HG03432 (cell line): ENCODE results near the gene DAAM2.

Experiments
- ATAC-seq: cut with Tn5 transposase; IDR thresholded peaks from one replicate; pipeline ENCODE4 v1.9.1; 2021; ENCODE audit warnings: mild to moderate bottlenecking, moderate library complexity; ENCODE audit not compliant: unreplicated experiment

DAAM2 gene

GRCh38 chr6:39843305-39844020, 51.3 kb downstream of the DAAM2 start:
- ATAC-seq, result no peak

- no peak for ATAC-seq
Measured at GRCh38 chr6:39844866-39845265, 52.7 kb downstream of the DAAM2 start.

GRCh38 chr6:39847221-39847620, 55.0 kb downstream of the DAAM2 start:
- no peak for ATAC-seq

GRCh38 chr6:39848171-39848570, 56.0 kb downstream of the DAAM2 start:
- ATAC-seq, result no peak

GRCh38 chr6:39849228-39849627, 57.1 kb downstream of the DAAM2 start:
- no peak for ATAC-seq

GRCh38 chr6:39849764-39850163, 57.6 kb downstream of the DAAM2 start:
- ATAC-seq, result no peak

- no peak for ATAC-seq
Measured at GRCh38 chr6:39850736-39851297, 58.6 kb downstream of the DAAM2 start.

- ATAC-seq, result no peak
Measured at GRCh38 chr6:39851331-39851730, 59.2 kb downstream of the DAAM2 start.

- ATAC-seq, result no peak
Measured at GRCh38 chr6:39852324-39852723, 60.1 kb downstream of the DAAM2 start.

GRCh38 chr6:39853604-39854003, 61.4 kb downstream of the DAAM2 start:
- no peak for ATAC-seq

- no peak for ATAC-seq
Measured at GRCh38 chr6:39855356-39855995, 63.3 kb downstream of the DAAM2 start.

GRCh38 chr6:39859025-39859424, 66.8 kb downstream of the DAAM2 start:
- ATAC-seq, result no peak

- ATAC-seq, result no peak
Measured at GRCh38 chr6:39861663-39862062, 69.5 kb downstream of the DAAM2 start.

- no peak for ATAC-seq
Measured at GRCh38 chr6:39865011-39865888, 73.1 kb downstream of the DAAM2 start.

GRCh38 chr6:39867592-39867991, 75.4 kb downstream of the DAAM2 start:
- no peak for ATAC-seq

- ATAC-seq, result no peak
Measured at GRCh38 chr6:39870950-39871349, 78.8 kb downstream of the DAAM2 start.

- no peak for ATAC-seq
Measured at GRCh38 chr6:39873439-39873838, 81.3 kb downstream of the DAAM2 start.

- ATAC-seq, result no peak
Measured at GRCh38 chr6:39876111-39876510, 83.9 kb downstream of the DAAM2 start.

- no peak for ATAC-seq
Measured at GRCh38 chr6:39876826-39877225, 84.7 kb downstream of the DAAM2 start.

GRCh38 chr6:39879535-39879934, 87.4 kb downstream of the DAAM2 start:
- ATAC-seq, result no peak

GRCh38 chr6:39880594-39880993, 88.4 kb downstream of the DAAM2 start:
- ATAC-seq, result no peak
